Measurements from ENCODE around the gene MPRIP.

DNA sequence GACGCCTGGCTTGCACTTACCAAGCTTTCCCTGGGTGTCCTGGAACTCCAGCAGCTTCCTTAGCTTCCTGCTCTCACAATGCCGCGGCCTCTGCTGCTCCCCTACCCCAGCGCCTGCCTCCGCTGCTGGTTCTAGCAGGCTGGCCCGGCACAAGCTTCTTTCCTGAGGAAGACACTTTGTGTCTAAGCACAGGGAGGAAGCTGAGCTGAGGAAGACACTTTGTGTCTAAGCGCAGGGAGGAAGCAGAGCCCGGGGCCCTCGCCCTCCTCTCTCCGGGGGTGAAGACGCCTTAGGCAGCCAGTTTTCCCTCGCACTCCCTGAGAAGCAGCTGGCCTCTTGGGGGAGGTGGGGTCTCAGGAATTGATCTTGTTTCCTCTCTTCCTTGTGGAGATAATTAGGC is 99.0 kb downstream of the MPRIP start:
- TF ChIP-seq POLR2A (IDR thresholded peaks at IDR 0.05): no peak
- TF ChIP-seq, protein P1, sequence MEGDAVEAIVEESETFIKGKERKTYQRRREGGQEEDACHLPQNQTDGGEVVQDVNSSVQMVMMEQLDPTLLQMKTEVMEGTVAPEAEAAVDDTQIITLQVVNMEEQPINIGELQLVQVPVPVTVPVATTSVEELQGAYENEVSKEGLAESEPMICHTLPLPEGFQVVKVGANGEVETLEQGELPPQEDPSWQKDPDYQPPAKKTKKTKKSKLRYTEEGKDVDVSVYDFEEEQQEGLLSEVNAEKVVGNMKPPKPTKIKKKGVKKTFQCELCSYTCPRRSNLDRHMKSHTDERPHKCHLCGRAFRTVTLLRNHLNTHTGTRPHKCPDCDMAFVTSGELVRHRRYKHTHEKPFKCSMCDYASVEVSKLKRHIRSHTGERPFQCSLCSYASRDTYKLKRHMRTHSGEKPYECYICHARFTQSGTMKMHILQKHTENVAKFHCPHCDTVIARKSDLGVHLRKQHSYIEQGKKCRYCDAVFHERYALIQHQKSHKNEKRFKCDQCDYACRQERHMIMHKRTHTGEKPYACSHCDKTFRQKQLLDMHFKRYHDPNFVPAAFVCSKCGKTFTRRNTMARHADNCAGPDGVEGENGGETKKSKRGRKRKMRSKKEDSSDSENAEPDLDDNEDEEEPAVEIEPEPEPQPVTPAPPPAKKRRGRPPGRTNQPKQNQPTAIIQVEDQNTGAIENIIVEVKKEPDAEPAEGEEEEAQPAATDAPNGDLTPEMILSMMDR (IDR thresholded peaks at IDR 0.05): no peak

All from Peyer's patch (tissue), 4 donors.